HG03139 (cell line): ENCODE measurements around the gene CADM1.

Source experiments
- ATAC-seq: cut with Tn5 transposase; IDR thresholded peaks from one replicate; pipeline ENCODE4 v1.9.1; 2021; ENCODE audit not compliant: unreplicated experiment

The CADM1 gene

GRCh38 chr11:115161876-115162275 is 342.3 kb downstream of the CADM1 start:
- no peak for ATAC-seq

- no peak for ATAC-seq
These were observed 345.0 kb downstream of the CADM1 start for GRCh38 chr11:115159207-115159606.

- no peak for ATAC-seq
These were observed 346.2 kb downstream of the CADM1 start for GRCh38 chr11:115158053-115158452.

GRCh38 chr11:115157247-115157646 is 347.0 kb downstream of the CADM1 start:
- ATAC-seq = no peak

GRCh38 chr11:115155978-115156377 is 348.2 kb downstream of the CADM1 start:
- no peak for ATAC-seq

- ATAC-seq = no peak
These were observed 348.9 kb downstream of the CADM1 start for GRCh38 chr11:115155320-115155719.

GRCh38 chr11:115154355-115154736 is 349.9 kb downstream of the CADM1 start:
- no peak for ATAC-seq

GRCh38 chr11:115153731-115154354 is 350.4 kb downstream of the CADM1 start:
- no peak for ATAC-seq

GRCh38 chr11:115153135-115153534 is 351.1 kb downstream of the CADM1 start:
- no peak for ATAC-seq

- ATAC-seq = no peak
These were observed 353.2 kb downstream of the CADM1 start for GRCh38 chr11:115151010-115151409.

- ATAC-seq = no peak
These were observed 355.5 kb downstream of the CADM1 start for GRCh38 chr11:115148691-115149090.

- no peak for ATAC-seq
These were observed 356.1 kb downstream of the CADM1 start for GRCh38 chr11:115148101-115148500.

GRCh38 chr11:115147243-115147807 is 356.9 kb downstream of the CADM1 start:
- no peak for ATAC-seq

- ATAC-seq = no peak
These were observed 357.8 kb downstream of the CADM1 start for GRCh38 chr11:115146425-115146824.

GRCh38 chr11:115145324-115145723 is 358.9 kb downstream of the CADM1 start:
- ATAC-seq = no peak

- no peak for ATAC-seq
These were observed 359.3 kb downstream of the CADM1 start for GRCh38 chr11:115144914-115145313.

- no peak for ATAC-seq
These were observed 360.2 kb downstream of the CADM1 start for GRCh38 chr11:115144014-115144413.

- ATAC-seq = no peak
These were observed 362.7 kb downstream of the CADM1 start for GRCh38 chr11:115141231-115142114.

- no peak for ATAC-seq
These were observed 368.3 kb downstream of the CADM1 start for GRCh38 chr11:115135936-115136335.

GRCh38 chr11:115134926-115135325 is 369.3 kb downstream of the CADM1 start:
- ATAC-seq = no peak

GRCh38 chr11:115133475-115134209 is 370.6 kb downstream of the CADM1 start:
- no peak for ATAC-seq
